Ishikawa (cell line): ENCODE measurements around the gene USP49.

Experiments used
- CEBPB ChIP-seq: IDR thresholded peaks from 2 replicates; pipeline ENCODE4 v1.6.1; 2012
- CREB1 ChIP-seq: IDR thresholded peaks from 2 replicates; pipeline ENCODE4 v1.6.1; 2012; ENCODE audit warnings: low read depth
- EGR1 ChIP-seq: IDR thresholded peaks from 2 replicates; pipeline ENCODE4 v1.6.1; 2012
- EP300 ChIP-seq: IDR thresholded peaks from 2 replicates; pipeline ENCODE4 v1.6.1; 2012; ENCODE audit warnings: borderline replicate concordance
- FOXM1 ChIP-seq: IDR thresholded peaks from 2 replicates; pipeline ENCODE4 v1.6.1; 2012; ENCODE audit warnings: low read depth, borderline replicate concordance
- NFIC ChIP-seq: IDR thresholded peaks from 2 replicates; pipeline ENCODE4 v1.6.1; 2012
- RAD21 ChIP-seq: IDR thresholded peaks from 2 replicates; pipeline ENCODE4 v1.6.1; 2012; ENCODE audit warnings: low read depth
- TAF1 ChIP-seq: IDR thresholded peaks from 2 replicates; pipeline ENCODE4 v1.6.1; 2012; ENCODE audit warnings: low read depth, mild to moderate bottlenecking
- TEAD4 ChIP-seq: IDR thresholded peaks from 2 replicates; pipeline ENCODE4 v1.6.1; 2012
- YY1 ChIP-seq: IDR thresholded peaks from 2 replicates; pipeline ENCODE4 v1.6.1; 2012; ENCODE audit warnings: low read depth
- ZBTB7A ChIP-seq: IDR thresholded peaks from 2 replicates; pipeline ENCODE4 v1.6.1; 2012; ENCODE audit warnings: low read depth
- TF ChIP-seq, protein P1 (sequence below): IDR thresholded peaks from 2 replicates; pipeline ENCODE4 v1.6.1; 2012
- TF ChIP-seq, protein P2 (sequence below): IDR thresholded peaks from 2 replicates; pipeline ENCODE4 v1.6.1; 2012; ENCODE audit warnings: low read depth, mild to moderate bottlenecking

GRCh38 chr6:41769376-41769775, 125.8 kb downstream of the USP49 start:
- TF ChIP-seq EP300: no peak
- no peak for TF ChIP-seq YY1
- TF ChIP-seq RAD21: no peak
- TF ChIP-seq ZBTB7A: no peak
- TF ChIP-seq, protein P1, sequence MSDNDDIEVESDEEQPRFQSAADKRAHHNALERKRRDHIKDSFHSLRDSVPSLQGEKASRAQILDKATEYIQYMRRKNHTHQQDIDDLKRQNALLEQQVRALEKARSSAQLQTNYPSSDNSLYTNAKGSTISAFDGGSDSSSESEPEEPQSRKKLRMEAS: no peak
- no peak for TF ChIP-seq FOXM1
- no peak for TF ChIP-seq TEAD4
- TF ChIP-seq, protein P2, sequence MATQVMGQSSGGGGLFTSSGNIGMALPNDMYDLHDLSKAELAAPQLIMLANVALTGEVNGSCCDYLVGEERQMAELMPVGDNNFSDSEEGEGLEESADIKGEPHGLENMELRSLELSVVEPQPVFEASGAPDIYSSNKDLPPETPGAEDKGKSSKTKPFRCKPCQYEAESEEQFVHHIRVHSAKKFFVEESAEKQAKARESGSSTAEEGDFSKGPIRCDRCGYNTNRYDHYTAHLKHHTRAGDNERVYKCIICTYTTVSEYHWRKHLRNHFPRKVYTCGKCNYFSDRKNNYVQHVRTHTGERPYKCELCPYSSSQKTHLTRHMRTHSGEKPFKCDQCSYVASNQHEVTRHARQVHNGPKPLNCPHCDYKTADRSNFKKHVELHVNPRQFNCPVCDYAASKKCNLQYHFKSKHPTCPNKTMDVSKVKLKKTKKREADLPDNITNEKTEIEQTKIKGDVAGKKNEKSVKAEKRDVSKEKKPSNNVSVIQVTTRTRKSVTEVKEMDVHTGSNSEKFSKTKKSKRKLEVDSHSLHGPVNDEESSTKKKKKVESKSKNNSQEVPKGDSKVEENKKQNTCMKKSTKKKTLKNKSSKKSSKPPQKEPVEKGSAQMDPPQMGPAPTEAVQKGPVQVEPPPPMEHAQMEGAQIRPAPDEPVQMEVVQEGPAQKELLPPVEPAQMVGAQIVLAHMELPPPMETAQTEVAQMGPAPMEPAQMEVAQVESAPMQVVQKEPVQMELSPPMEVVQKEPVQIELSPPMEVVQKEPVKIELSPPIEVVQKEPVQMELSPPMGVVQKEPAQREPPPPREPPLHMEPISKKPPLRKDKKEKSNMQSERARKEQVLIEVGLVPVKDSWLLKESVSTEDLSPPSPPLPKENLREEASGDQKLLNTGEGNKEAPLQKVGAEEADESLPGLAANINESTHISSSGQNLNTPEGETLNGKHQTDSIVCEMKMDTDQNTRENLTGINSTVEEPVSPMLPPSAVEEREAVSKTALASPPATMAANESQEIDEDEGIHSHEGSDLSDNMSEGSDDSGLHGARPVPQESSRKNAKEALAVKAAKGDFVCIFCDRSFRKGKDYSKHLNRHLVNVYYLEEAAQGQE: no peak
- no peak for TF ChIP-seq TAF1
- no peak for TF ChIP-seq CEBPB
- no peak for TF ChIP-seq EGR1
- no peak for TF ChIP-seq NFIC
- no peak for TF ChIP-seq CREB1
